GM19240 (cell line): ENCODE results near the gene TTC33.
"Not testable (repeated sequence)": the region's sequence is repeated elsewhere in the genome, so short reads cannot be mapped to it uniquely, and the experiment has no call there.

Experiments used
- DNase-seq: peaks from one replicate; pipeline ENCODE4 v3.0.0; 2011; ENCODE audit warnings: low spot score; ENCODE audit not compliant: insufficient read length

The TTC33 gene

DNA sequence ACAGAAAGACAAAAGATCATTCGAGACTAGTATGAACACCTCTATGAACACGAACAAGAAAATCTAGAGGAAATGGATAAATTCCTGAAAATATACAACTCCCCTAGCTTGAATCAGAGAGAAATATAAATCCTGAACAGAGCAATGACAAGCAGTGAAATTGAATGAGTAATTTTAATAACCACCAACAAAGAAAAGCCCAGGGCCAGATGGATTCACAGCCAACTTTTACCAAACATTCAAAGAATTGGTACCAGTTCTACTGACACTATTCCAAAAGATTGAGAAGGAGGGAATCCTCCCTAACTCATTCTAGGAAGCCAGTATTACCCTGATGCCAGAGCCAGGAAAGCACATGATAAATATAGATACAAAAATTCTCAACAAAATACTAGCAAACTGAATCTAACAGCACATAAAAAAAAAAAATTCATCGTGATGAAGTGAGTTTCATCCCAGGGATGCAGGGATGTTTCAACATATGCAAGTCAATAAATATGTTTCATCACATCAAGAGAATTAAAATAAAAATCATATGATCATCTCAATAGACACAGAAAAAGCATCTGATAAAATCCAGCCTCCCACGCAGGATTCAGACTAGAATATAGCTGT is 101.3 kb downstream of the TTC33 start:
- no peak for DNase-seq

DNA sequence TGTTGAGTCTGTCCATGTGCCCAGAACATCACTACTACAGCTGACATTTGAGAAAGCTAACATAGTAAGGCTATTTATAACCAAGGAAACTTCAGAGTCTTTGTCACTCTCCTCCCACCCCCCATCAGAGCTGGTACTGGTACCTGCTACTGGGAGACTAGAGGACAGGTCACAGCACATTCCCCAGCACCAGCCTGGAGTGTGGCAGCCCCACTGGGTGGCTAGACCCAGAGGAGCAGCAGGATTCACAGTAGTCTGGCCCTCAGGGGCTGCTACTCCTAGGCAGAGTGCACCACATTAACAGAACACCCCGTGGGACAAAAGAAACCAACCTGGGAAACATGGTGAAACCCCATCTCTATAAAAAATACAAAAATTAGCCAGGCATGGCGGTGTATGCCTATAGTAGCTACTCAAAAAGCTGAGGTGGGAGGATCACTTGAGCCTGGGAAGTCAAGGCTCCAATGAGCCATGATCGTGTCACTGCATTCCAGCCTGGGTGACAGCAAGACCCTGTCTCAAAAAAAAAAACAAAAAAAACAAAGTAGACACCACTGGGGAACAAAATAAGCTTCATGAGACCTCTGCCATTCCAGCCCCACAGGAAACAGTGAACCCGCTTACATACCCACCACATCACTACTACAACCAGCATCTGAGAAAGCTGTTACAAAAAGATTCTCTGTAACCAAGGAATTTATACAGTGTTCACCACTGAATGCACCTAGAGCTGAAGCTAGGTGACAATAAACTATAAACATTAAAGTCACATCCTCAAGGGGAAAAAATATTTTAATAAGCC is 102.3 kb downstream of the TTC33 start:
- DNase-seq = no peak

DNA sequence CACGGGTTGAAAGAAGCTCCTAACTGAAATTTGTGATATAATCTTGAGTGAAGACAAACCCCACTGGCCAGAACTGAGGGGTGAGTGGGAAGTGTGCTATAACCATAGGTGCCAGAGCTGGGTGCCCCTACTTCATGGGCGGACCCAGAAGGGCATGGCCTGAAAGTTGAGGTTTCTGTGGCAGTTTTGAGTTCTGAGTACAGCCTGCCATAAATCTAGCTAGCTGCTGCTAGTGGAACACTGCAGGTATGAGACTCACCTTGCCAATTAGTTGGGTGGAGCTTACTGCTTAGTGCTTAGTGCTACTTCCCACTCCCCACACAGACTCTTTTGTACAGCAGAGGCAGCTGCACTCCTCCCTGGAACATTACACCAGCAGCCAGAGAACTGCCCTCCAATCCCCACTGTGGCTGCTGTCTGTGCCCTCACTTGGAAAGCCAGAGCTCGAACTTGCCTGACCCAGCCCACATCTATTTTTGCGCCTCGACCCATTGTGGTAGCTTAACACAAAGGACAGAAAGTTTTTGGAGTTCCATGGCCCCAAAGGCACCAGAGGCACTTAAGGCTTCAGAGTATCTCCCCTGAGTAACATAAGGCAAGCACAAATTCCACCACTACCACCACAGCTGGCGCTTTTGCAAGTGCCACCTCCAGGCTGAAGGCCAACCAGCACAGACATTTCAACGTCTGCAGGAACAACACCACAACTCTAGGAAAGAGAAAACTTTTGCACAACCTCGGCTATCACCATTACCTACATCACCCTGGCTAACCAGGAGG is 103.1 kb downstream of the TTC33 start:
- DNase-seq = no peak

DNA sequence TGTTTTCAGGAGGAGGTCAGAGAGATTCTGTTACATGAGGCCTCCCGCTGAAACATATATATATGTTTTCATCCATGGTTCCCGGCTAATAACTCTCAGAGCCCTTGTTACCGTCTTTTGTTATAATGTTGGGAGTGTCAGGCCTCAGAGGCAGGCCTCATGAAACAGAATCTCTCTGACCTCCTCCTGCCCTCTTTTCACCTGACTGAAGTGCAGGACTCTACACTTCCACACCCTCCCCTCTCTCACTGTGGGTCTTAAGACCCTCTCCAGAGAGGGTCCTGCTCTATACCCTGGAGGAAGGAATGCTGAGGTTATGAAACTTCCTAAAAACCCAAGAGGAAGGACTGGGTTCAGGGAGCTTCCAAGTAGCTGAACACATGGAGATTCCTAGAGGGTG is 104.6 kb downstream of the TTC33 start:
- DNase-seq = no peak

DNA sequence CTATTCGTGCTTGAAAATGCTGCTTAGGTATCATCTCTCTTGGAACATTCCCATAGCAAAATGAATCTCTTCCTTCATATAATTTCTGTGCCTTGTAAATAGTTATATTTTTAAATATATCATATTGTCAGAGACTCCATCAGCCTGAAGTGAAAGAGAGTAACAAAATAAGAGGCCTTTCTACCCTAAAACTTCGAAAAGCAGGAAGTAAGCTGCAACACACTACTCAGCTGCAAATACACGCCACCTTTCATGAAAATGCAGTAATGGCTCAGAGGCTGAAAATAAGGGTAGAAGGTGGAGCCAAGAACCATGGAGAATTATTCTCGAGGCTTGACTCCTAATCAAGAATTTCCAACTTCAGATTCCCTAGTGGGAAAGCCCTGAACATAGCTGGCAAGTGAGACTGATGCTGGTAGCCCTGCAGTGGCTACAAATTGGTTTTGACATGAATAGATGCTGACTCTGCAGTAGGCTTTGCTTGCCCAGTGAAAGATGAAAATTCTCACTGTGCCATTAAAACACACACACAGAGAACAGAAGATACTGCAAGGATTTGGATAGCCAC is 106.2 kb downstream of the TTC33 start:
- no peak for DNase-seq

DNA sequence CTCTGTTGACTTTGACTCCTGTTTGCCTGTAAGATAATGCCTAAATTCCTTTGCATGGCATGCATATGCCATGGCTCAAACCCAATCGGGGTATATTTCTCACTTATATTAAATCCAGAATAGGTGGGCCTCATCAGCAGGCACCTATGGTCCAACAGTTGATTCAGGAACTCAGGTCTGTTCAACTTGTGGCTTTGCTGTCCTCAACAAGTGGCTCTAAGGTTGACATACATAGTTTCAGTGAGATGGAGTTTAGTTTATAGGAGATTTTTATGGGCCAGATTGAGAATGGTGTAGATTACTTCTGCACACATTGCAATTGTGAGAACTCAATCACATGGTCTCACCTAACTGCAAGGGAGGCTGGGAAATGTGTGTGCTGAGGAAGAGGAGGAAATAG is 107.6 kb downstream of the TTC33 start:
- DNase-seq = no peak

DNA sequence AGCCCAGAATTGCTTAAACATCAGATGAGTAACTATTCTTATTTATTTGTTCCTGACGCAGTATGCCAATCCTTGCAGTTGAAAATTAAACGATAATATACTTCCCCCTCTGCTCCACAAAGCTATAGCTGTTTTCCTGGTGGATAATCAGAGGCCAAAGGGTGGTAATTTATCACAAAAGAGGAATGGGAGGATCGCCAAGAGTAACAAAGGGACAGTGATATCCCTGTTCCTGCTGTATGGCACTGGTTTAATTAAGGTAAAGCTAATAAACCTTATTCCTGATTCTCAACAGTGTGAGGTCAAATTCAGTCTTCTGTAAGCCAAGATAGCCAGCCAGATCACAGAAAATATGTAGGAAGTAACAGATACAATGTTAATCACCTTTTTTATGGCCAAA is 109.5 kb downstream of the TTC33 start:
- DNase-seq = no peak

DNA sequence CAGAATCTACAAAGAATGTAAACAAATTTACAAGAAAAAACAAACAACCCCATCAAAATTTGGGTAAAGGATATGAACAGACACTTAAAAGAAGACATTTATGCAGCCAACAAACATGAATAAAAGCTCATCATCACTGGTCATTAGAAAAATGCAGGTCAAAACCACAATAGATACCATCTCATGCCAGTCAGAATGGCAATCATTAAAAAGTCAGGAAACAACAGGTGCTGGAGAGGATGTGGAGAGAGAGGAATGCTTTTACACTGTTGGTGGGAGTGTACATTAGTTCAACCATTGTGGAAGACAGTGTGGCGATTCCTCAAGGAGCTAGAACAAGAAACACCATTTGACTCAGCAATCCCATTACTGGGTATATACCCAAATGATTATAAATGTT is 116.2 kb downstream of the TTC33 start:
- DNase-seq = not testable (repeated sequence)

DNA sequence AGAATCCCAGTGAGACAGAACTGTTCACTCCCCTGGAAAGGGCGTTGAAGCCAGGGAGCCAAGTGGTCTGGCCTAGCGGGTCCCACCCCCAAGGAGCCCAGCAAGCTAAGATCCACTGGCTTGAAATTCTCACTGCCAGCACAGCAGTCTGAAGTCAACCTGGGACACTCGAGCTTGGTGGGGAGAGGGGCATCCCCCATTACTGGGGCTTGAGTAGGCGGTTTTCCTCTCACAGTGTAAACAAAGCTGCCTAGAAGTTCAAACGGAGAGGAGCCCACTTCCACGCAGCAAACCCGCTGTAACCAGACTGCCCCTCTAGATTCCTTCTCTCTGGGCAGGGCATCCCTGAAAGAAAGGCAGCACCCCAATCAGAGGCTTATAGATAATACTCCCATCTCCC is 121.2 kb downstream of the TTC33 start:
- no peak for DNase-seq

DNA sequence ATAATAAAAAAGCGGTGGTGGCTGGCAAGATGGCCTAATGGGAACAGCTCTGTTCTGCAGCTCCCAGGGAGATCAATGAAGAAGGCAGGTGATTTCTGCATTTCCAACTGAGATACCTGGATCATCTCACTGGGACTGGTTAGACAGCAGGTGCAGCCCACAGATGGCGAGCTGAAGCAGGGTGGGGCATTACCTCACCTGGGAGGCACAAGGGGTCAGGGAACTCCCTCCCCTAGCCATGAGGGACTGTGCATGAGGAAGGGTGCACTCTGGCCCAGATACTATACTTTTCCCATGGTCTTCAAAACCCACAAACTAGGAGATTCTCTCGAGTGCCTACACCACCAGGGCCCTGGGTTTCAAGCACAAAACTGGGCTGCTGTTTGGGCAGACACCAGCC is 121.6 kb downstream of the TTC33 start:
- DNase-seq = no peak

DNA sequence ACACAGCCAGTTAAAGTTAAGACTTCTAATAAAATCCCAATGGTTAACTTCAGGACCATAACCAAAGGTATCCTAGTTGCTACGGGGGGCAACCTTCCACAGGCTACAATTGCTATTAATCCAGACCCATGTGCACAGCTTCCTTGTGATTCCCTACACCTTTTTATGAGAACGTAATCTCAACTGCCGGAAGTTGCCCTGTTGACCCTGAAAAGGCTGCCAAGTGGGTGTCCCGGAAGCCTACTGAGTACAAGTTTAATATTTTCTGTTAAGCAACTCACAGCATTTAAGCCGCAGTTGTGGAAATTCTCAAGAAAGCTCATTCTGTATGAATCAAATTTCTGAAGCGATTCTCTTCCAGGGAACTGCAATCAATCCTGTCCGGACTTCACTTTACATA is 124.5 kb downstream of the TTC33 start:
- no peak for DNase-seq

DNA sequence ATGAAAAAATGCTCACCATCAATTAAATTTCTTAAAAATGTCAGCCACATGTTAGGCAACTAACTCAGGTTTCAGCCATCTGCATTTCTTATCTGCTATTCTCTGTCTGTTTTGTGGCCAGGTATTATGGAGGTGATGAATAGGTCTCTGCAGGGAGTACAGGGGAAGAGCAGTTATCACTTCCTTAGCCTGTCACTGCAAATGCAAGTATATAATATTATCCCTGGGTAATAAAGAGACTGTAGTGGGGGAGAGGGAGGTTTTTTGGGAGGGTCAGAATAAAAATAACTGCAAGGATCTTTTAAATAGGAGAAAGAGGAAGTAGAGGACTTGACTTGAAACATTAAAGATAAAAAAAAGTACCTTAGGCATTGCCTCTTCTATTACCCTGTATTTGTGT is 125.6 kb downstream of the TTC33 start:
- no peak for DNase-seq

DNA sequence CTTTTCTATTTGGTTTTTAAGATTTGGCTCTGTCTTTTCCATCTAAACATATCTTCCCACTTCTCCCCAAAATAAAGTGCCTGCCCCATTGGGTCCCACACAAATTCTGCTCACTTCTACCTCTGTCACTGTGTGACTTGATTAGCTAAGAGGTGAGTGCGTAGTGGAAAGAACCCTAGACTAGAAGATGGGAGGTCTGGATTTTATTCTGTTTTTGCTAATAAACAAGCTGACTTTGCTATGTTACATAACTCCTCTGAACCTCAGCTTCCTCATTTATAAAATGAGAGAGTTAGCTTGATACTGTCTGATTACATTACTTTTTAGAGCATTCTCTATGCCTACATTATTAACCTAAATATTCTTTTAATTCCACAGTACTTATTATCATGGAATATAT is 127.4 kb downstream of the TTC33 start:
- no peak for DNase-seq

DNA sequence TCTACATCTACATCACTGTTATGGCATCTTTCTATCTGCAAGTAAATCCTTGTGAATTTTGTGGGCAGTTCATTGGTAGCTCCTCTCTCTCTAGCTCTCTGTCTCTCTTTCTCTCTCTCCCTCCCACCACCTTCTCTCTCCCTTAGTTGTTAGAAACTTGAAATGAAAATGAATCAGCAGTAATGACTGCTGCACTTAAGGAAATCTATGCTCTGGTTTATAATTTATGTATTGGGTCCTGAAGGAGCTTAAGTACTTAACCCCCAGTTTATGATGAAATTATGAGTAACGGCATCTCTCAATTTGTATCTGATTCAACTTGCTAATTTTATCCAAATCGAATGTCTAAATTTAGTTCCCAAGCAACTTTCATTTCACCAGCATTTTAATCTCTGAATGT is 128.1 kb downstream of the TTC33 start:
- no peak for DNase-seq

DNA sequence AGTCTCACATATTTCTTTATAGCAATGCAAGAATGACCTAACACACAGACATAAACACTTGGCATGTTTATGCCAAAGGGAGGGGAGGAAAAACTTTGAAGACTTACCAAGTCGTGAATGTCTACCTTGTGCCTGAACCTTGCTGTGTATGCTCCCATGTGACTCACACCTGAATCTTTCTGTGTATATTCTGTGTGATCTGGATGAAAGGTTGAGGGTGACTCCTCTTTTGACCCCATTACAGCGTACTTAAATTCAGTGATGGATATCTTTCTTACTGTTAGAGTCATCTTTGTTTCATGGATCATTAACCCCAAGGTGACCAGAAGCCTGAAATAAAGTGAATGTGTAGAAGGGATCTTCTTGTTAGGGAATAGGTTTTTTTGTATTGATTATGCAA is 129.0 kb downstream of the TTC33 start:
- no peak for DNase-seq

DNA sequence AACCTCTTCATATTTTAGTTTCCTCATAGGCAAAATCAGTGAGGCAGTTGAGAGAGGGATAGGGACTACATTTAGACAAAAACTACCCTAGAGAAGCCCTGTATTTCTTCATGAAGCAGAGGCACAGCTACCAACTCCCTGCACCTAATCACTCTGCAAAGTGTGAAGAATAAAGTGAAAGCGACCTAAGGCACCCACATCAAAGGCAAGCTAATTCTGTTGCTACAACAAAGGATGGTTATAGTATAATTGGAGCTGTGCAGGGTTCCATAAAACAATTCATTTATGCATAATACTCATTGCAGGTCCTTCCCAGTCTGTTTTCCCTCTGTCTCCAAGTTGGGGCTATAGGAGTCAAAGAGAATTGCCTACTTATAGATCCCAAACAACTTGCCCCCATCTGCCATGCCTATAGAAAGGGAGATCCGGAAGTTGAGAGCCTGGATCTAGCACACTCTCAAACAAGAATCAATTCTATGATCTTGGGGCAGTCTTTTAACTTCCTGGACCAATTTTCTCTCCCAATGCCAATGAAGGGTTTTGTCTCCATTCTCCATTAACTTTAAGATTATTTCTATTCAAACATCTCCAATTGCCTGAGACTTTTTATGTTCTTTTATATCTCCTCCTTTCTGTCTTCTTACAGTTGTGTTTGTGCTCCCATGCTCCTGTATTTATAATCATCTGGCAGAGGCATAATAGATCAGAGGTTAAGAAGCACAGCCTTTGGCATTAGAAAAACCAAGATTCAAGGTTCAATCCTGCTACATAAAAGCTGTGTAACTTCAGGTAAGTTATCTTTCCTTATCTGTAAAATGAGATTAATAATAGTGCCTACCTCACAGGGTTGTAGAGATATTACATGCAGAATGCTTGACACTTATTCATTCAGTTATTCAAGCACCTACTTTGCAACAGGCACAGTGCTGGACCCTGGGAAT is 132.0 kb downstream of the TTC33 start:
- DNase-seq = no peak

DNA sequence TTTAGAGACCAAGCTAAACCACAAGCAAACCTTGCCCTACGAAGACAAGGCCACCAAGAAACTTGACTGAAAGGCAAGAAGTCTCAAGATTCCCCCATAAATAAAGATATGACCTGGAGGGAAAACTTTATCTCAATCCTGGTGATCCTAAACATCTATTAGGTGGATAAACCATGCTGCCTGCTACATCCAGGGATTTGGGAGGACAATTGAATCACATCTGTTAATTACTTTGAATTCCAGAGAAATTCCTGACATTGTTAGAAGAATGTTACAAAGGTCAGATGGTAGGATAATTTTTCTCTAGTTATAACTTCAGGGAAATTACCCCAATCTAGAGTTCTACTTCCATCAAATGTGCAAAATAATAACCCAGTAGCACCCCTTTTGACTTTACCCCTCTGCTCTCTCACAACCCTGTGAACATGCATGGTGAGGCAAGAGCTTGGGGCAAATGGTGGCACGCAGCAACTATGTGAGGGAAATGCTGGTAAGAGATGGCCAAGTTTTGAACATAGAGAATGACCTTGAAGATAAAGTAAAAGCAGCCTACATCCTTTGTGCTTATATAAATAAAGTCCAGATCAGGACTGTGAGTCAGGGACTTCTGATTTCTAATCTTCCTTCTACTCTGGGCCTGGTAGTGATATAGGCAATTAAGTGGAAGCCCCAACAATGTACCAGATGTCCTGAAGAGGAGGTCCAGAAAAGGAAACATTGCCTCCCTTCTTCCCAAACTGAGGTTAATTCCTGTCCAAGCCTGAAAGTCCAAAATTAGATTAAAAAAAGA is 133.1 kb downstream of the TTC33 start:
- no peak for DNase-seq

DNA sequence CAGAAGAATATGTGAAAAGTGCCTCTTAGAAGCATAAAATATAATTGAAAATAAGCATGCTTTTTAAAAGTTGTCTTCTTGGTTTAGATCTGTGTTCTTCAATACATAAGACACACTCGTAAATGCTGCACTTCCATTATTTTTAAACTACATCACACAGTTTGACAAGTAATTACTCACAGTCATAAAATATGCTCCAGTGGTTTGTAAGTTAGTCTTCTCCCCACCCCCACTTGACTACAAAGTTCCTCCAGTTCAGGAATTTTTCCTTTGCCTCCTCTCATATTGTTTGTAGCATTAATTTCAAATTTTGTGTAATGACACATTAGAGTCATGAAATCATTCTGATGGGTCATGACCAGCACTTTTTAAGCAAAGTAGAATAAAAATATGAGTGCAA is 136.3 kb downstream of the TTC33 start:
- no peak for DNase-seq

DNA sequence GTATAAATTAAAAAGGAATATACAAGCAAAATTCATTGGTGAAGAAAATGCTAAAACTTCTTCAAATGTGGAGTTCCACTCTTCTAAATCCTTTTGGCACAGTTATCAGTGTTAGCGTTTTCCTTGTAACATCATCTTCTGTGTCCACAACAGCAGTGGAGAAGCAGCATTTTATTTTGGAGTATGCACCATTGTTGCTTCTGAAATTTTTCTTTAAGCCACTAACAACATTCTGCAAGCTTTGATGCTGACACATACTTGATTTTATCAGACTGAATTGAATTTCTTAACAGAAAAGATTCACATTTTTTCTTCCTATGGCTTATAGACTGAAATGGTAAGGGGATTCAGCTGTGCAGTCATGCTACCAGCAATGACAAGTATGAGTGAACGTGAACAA is 136.8 kb downstream of the TTC33 start:
- no peak for DNase-seq

DNA sequence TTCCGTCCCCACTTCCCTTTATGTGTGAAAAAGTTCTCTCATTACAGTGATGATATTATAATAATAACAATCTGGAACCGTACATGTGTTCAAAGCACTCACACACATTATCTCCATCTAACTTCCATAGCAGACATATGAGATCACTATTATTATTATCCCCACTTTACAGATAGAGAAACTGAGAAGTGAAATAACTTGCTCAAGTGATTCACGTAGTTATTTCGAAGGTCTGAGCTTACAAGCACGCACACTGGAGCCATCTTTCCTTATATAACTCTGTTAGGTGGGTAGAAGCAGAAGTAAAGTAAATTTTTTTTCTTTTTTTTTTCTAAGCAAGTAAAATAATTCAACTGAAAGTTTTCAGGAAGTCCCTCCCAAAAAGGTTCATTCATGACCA is 139.0 kb downstream of the TTC33 start:
- DNase-seq = no peak
